Measurements from ENCODE around the gene RNF225.
"Not testable (repeated sequence)": the region's sequence is repeated elsewhere in the genome, so short reads cannot be mapped to it uniquely, and the experiment has no call there.

RNF225 gene

GRCh38 chr19:58409010-58409790 is 13.7 kb downstream of the RNF225 start:
- peak in 1 of 6 experiments; percentile 18 for DNase-seq

- no peak for DNase-seq
These were observed 21.1 kb downstream of the RNF225 start for GRCh38 chr19:58416604-58417003.

- no peak for DNase-seq
These were observed 21.6 kb downstream of the RNF225 start for GRCh38 chr19:58417071-58417470.

- no peak for DNase-seq
These were observed 33.2 kb downstream of the RNF225 start for GRCh38 chr19:58428617-58429016.

GRCh38 chr19:58429745-58430144 is 34.3 kb downstream of the RNF225 start:
- DNase-seq, result no peak

GRCh38 chr19:58434217-58434616 is 38.8 kb downstream of the RNF225 start:
- no peak for DNase-seq

- peak; percentile 82 to 97 (median 94) for DNase-seq
These were observed 44.4 kb downstream of the RNF225 start, which contains the start of gene ZNF132 for GRCh38 chr19:58439576-58440554. TSS of gene ZNF132 (minus strand) at chr19:58440153. CDS start at chr19:58439821, 332 bp downstream.

GRCh38 chr19:58440556-58440955 is 45.1 kb downstream of the RNF225 start:
- DNase-seq, result no peak

- DNase-seq, result not testable (repeated sequence)
These were observed 47.5 kb downstream of the RNF225 start for GRCh38 chr19:58442986-58443385.

Measured in stimulated activated naive CD4-positive, alpha-beta T cell (primary cell).